Measurements from ENCODE around the gene HMGCS2. TPM values are rescaled to one million over a fixed set of nuclear protein-coding genes. Genes with fewer than 3 reads are reported as not detected.

HMGCS2 gene
- total RNA-seq, 6 donors from 2014 or later, result 0.31 to 5.9 (median 1.2) TPM; not detected in 1

DNA sequence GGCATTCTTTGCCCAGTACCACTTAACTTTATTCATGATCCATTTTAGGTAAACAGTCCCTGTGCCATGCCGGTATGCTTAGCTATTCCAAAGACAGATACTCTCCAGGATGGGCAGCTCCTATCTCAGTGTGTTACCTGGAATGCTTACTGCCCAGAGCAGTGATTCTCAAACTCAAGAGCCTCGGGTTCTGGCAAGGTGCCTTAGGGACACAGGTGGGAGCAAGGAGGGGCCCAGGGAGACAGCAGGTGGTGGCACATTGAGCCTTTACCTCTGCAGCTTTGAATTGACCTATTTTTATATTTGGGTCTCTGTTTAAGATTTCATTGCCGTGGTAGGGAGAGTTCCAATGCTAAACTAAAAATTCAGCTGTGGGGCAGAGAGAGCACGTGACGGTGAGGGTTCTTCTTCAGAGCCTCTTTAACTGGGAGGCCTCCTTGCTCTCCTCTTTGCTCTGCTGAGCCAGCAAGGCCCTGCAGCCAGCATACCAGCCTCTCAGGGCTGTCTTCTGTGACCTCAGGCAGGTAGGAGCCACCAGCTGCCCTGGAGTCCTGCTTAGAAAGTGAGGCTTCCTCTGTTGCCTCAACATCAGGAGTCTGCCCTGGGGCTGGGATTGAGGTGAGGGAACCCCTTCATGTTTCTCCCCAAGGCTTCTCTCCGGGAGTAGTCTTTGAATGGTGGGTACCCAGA is 36.8 kb downstream of the HMGCS2 start:
- peaks cover 0 to 11% (median 3%) of the 10 kb centered on the region in 4 donors for H3K36me3 ChIP-seq
- WGBS, 2 donors, result 91 to 92% methylated on average over 6 of the region's 6 CpGs
- no peaks in the 10 kb centered on the region for H3K27me3 ChIP-seq
- no peaks in the 10 kb centered on the region for H3K9me3 ChIP-seq
- H3K4me3 ChIP-seq, result no peak overlapping the region
- no peaks in the 10 kb centered on the region for H3K4me1 ChIP-seq
- no peak for ATAC-seq (ENCODE audit: low FRiP score in 2 of 2)
- DNase-seq, result no peak
- H3K27ac ChIP-seq, result no peak overlapping the region
- TF ChIP-seq EP300 (IDR thresholded peaks at IDR 0.05) (no peak), POLR2AphosphoS5 (IDR thresholded peaks at IDR 0.05) (no peak), POLR2A (IDR thresholded peaks at IDR 0.05) (no peak), CTCF (IDR thresholded peaks at IDR 0.05) (no peak)

DNA sequence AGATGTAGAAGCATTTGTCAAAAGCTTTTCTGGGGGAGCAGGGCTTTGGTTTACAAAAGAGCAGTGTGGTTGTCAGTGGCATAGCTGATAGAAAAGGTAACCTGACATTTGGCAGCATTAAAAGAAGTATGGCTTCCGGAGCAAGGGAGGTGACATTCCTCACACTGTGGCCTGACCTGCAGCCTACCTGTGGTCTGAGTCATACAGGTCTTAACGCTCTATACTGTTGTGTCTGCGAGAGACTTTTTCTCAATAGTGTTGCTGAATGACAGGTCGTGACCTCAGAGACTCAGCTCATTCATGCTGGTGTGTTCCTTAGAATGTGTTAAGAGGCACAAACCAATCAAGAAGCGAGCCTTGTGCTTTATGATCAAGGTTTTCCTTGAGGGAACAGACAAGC is 37.6 kb downstream of the HMGCS2 start:
- no peak for DNase-seq
- peaks cover 0 to 10% (median 3%) of the 10 kb centered on the region in 4 donors for H3K36me3 ChIP-seq
- 89 to 98% methylated on average over 5 of the region's 5 CpGs for WGBS, 2 donors
- no peaks in the 10 kb centered on the region for H3K9me3 ChIP-seq
- TF ChIP-seq CTCF (IDR thresholded peaks at IDR 0.05), result no peak
- no peak for TF ChIP-seq POLR2A (IDR thresholded peaks at IDR 0.05)
- no peak for TF ChIP-seq EP300 (IDR thresholded peaks at IDR 0.05)
- no peak for TF ChIP-seq POLR2AphosphoS5 (IDR thresholded peaks at IDR 0.05)
- H3K4me3 ChIP-seq, result no peak overlapping the region
- ATAC-seq (ENCODE audit: low FRiP score in 2 of 2), result no peak
- H3K4me1 ChIP-seq, result no peaks in the 10 kb centered on the region
- H3K27me3 ChIP-seq, result no peaks in the 10 kb centered on the region
- no peak overlapping the region for H3K27ac ChIP-seq

DNA sequence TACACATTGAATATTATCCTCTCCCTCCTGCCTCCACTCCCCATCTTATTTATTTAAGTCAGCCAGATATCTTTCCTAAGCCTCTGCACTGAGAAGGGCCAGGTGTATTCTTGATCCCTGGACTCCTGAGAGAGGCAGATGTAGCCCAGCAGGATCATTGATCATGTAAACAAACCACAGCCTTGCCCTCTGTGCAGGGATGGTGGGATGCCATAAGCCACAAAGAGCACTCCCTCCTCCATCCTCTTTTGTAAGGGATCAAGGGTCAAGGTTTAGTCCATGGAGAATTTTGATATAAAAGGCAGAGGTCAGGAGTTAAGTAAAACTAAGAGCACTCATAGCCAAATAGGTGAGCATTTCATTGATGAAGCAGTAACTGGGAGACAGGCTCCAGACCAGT is 39.7 kb downstream of the HMGCS2 start:
- peaks cover 0 to 4% (median 0%) of the 10 kb centered on the region in 4 donors for H3K36me3 ChIP-seq
- DNase-seq (no peak), ATAC-seq (ENCODE audit: low FRiP score in 2 of 2) (no peak)
- H3K4me3 ChIP-seq, result no peak overlapping the region
- H3K27ac ChIP-seq, result no peak overlapping the region
- H3K27me3 ChIP-seq, result no peaks in the 10 kb centered on the region
- no peak for TF ChIP-seq POLR2A (IDR thresholded peaks at IDR 0.05)
- no peaks in the 10 kb centered on the region for H3K4me1 ChIP-seq
- no peaks in the 10 kb centered on the region for H3K9me3 ChIP-seq

DNA sequence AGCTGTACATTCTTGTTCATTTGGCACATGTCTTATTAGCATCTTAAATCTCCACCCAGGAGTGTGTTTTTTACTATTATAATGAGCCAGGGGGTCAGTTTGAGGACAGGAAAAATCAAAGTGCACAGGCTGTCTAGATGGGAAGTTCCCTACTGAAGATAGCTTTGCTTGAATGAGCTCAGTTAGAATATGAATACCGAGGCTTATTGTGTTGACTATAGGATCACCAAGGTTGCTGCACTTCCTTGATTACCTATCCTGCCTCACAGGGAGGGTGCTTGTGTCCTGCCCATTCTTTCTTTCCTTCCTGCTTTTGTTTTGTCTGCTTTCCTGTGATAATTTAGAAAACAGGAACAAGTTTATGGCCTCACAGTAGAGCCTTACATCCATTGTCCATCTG is 40.7 kb downstream of the HMGCS2 start:
- WGBS, 2 donors, result 40 to 43% methylated on average over 1 of the region's 1 CpG
- no peaks in the 10 kb centered on the region for H3K27me3 ChIP-seq
- no peak for DNase-seq
- TF ChIP-seq POLR2A (IDR thresholded peaks at IDR 0.05) (no peak), CTCF (IDR thresholded peaks at IDR 0.05) (no peak), POLR2AphosphoS5 (IDR thresholded peaks at IDR 0.05) (no peak), EP300 (IDR thresholded peaks at IDR 0.05) (no peak)
- no peak overlapping the region for H3K4me3 ChIP-seq
- no peak overlapping the region for H3K27ac ChIP-seq
- H3K9me3 ChIP-seq, result no peaks in the 10 kb centered on the region
- H3K4me1 ChIP-seq, result no peaks in the 10 kb centered on the region
- H3K36me3 ChIP-seq, result peaks cover 0 to 4% (median 0%) of the 10 kb centered on the region in 4 donors
- ATAC-seq (ENCODE audit: low FRiP score in 2 of 2), result no peak

DNA sequence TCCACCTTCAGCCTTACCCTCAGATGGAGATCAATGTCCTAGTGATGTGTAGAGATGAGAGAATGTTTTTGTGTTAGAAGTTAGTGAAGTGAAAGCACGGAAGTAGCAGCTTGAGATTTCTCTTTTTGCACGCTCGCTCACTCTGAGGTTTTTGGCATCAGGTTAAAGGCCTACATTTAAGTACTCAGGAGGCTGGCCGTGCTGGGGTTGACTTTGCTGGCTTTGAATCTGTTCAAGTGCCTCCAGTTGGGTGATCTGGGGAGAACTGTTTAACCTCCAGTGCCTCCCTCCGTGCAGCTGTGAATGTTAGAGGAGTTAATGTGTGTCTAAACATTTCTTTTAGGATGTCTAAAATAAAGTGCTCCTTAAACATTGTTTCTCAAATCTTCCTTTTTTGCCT is 43.1 kb downstream of the HMGCS2 start:
- no peak for TF ChIP-seq POLR2AphosphoS5 (IDR thresholded peaks at IDR 0.05)
- no peak for TF ChIP-seq CTCF (IDR thresholded peaks at IDR 0.05)
- Histone ChIP-seq H3K27me3 (no peaks in the 10 kb centered on the region), H3K36me3 (peaks cover 0 to 5% (median 2%) of the 10 kb centered on the region in 4 donors), H3K4me1 (no peaks in the 10 kb centered on the region), H3K4me3 (no peak overlapping the region), H3K9me3 (no peaks in the 10 kb centered on the region), H3K27ac (no peak overlapping the region)
- ATAC-seq (ENCODE audit: low FRiP score in 2 of 2), result no peak
- 85 to 92% methylated on average over 5 of the region's 5 CpGs for WGBS, 2 donors
- no peak for DNase-seq

All from upper lobe of left lung (tissue), 6 donors.